Embryonic facial prominence (tissue), 1 donor: ENCODE data around the gene MYEOV.

Source experiments
- DNase-seq: peaks from one replicate; pipeline ENCODE4 v3.0.0-alpha.2; 2016; ENCODE audit errors: extremely low spot score

Gene MYEOV

DNA sequence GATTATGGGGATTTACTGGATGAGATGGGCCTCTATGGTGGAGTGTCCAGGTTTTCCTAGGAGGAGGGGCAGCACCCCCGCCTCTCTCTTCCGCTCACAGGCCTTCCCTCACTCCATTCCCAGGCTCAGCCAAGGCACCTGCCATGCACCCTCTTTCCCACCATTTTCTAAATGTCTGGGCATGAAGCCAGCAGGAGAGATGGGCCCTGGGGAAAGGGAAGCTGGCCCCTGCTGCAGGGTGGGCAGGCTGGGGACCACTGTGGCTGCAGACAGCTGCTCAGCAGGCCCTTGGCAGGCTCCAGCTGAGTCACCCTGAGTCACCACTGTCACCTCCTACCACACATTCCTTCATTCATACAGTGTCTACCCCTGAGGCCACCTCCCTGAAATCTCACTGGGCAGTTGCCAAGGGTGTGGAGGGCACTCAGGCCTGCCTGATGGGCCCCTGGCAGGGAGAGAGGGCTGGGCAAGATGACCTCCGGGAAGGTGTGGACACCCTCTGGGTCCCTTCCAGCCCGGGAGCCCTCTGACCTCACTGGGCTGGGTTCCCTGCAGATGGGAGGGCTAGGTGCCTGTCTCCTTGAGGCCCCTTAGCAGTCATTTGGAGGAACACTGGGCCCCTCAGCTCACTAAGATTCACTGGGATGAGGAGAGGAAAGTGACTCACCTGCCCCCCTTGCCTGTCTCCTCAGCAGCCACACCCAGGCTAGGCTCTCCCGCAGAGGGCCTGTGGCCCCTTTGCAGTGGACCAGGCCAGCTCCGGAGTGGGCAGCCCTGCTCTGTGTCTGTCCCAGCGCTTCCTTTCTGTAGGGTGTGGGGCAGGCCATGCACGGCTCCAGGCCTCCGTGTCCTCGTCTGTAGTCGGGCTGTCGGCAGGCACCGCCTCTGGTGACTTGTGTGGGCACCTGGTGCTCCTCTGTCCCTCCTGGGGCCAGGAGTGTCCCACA lies 7.8 kb downstream of the MYEOV start:
- DNase-seq, result no peak

DNA sequence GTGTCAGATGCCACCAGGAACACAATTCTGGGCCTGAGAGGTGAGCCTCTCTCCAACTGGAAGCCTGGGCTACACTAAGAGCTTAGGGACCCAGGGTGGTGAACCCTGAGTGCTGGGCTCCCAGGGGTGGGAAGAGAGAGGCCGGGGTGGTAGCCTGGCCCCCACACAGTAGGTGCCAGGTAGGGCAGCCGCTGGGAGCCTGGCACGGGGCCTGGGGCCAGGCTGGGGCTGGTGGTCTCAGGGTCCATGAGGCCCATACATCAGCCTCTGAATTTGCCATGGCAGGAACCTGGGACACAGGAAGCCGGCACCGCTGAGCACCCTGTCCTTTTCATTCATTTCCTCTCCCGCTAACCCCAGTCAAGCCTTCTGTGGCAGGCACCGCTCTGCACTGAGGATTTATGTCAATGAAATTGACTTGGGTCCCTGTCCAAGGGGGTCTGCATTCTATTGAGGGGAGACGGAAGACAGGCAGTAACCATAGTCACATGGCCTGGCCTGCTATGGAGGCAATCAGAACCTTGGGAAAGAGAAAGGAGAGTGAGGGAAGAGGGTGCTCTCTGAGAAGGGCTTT lies 8.6 kb downstream of the MYEOV start:
- DNase-seq, result no peak

- no peak for DNase-seq
Measured at GRCh38 chr11:69303427-69303826, 9.5 kb downstream of the MYEOV start.

- DNase-seq, result no peak
Measured at GRCh38 chr11:69304258-69304657, 10.3 kb downstream of the MYEOV start.

DNA sequence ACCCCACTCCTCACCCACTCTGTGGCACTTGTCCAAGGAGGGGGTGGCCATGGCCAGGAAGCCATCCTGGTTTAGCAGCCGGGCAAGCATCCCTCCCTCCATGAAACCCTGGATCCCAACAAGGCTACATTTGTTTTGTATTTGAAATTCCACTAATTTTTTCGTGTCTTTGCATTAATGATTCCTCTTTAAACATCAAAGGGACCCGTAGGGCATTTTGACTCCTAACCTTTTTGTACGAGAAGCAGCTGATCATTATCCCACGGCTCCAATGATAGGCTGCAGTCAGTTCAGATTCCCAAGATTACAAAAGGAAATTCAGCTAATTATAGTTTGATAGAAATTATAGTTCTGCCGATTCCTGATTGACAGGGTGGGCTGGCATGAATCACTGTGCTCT lies 10.7 kb downstream of the MYEOV start:
- DNase-seq, result no peak

DNA sequence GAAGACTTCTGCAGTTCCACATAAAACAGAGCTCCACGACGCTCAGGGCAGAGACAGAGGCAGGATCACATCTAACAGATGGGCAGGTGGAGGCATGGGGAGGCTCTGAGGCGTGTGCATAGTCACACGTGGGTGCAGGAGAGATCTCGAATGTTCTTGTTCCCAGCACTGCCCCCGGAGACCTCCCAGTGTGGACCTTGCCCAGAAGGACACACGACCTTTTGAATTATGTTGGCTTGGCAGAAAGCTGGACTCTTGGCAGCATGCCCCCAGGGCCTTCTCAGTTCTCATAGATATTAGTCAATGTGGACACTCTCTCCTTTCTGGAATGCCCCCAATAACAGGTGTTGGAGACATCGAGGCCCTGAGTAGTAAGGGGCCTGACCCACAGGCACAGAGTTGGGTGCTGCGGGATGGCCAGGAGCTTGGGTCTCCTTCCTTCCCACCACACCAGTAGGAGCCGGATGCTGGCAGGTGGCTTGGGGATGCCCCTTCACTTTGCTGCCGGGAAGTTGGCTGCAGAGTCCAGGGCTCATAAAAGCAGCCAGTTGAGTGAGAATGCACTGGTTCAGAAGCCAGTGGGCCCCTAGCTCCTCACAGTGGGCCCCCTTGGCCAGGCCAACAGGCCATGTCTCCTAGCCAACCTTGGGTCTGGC lies 12.1 kb downstream of the MYEOV start:
- no peak for DNase-seq

GRCh38 chr11:69306821-69307220 lies 12.9 kb downstream of the MYEOV start:
- no peak for DNase-seq

DNA sequence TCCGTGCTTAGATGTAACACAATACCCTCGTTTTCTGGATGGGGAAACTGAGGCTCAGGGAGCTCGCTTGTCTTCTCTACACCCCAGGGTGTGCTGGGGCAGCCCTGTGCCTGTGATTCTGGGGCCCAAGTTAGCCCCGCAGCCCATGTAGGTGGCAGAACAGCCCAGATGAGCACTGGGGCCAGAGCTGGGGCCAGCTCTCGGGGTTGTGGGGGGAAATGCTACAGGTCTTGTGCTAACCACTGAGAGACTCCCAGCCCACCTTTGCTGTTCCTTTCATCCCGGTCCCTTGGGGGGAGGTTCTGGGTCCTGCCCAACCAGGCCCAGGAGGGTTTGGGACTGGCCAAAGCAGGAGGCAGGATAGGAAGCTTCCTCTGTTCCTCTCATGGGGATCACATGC lies 13.5 kb downstream of the MYEOV start:
- DNase-seq, result no peak

DNA sequence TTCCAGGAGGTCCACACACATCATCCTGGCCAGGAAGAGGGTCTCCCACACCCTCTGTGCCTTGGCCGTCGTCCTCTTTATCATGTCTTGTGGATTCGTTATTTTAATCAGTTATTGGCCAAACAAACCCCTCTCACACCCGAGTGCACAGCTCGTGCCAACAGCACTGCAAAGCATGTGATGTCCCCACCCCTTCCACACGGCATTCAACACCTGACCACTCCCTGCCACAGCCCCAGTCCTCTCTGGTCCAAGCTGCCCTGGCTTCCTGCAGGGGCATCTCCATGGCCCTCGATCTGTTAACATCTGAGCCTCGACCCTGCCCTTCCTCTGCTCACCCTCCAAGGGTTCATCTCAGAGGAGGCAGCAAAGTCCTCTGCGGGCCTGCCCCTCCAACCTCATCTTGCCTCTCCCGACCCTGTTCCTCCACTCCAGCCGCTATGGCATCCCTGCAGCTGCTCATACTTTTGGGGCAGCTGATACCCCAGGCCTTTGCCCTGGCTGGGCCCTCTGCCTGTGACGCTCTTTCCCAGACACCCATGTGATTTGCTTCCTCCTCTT lies 14.0 kb downstream of the MYEOV start:
- DNase-seq, result no peak

- DNase-seq, result no peak
Measured at GRCh38 chr11:69308491-69308911, 14.5 kb downstream of the MYEOV start.

DNA sequence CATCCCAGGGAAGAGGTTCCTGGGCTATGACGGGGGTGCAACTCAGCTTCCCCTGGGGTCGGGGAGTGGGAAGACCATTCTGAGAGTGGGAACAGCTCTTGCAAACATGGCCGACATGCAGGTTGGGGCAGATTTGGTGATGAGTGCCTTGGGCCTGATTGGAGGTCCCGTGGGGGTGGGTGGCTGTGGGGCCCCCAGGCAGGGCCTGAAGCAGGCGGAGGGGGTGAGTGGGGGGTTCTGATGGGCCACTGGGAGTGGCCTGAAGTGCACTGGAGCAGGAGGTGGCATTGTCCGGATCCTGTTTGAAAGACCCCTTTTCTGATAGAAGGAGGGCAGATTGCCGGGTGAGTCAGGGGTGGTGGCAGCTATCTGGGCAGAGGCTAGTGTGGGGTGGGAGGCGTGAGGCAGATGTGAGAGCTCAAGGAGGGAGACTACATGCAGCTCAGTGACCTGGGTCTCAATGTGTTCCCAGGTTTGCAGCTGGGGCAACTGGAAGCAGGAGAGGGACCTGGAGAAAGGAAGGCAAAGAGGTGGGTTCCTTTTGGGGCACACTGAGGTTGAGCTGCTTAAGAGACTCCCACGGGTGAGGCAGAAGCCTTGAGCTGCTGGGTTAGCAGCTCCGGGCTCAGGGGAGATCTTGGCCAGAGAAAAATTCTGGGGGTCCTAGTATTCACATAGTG lies 15.1 kb downstream of the MYEOV start:
- no peak for DNase-seq

DNA sequence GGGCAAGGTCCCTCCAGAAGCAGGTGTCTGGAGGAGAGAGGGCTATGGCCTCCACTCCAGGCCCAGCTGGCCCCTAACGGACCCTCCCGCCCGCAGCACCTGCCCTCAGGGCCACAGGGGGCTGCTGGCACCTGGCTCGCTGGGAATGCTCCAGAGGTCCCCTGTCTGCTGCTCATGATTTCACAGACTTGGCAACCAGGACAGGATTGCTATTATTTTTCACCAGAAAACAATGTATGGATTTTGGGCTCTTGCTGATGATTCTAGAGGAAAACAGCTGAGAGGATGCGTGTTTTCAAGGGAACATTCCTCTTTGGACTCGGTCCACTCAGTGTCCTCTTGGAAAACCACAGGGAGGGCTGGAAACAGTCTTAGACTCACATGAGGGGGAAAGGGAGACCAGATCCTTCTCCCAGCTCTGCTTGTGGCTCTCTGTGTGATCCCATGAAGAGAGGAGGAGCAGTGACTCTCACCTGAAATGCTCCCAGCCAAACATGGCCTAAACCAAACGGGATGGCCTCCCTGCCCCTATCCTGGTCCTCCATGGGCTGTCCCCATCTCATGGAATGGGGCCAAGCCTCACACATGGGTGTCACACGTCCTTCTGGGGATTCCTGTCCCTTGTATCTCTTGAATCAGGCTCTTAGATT lies 15.8 kb downstream of the MYEOV start:
- DNase-seq, result no peak

- DNase-seq, result no peak
Measured at GRCh38 chr11:69310351-69310750, 16.4 kb downstream of the MYEOV start.

DNA sequence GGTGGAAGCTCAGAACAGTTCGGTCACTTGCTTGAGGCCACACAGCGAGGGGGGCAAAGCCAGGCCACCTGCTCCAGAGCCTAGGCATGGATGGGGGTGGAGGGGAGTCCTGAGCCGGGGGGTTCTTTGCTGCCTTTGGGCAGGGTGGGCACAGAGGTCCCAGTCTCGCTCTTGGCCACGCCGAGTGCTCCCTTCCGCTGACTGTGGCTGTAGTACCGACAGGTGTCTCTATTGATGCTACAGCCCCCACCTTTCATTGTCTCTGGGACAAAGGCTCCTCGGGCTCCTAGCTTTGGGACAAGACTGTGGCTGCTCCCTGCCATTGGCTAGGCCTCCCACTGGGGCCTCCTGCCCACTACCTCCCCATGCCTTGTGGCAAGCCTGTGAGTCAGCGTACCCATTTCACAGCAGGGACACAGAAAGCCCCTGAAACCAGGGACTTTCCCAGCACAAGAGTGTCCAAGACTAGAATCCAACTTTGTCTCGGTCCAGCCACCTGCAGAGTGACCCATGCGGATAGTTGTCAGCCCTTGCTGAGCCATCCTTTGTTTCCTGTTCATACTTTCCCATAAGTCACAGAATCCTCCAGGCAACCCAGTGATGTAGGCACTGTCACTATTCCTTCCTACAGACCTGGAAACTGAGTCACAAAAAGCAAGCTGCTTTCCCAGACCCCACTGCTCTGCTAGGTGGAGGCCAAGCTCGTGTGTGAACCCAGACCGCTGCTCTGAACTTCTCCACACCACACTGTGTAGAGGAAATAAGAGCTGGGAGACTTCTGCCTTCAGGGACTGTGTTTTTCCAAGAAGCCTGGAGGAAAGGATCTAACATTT lies 17.2 kb downstream of the MYEOV start:
- DNase-seq, result no peak

- DNase-seq, result peak; percentile 31
Measured at GRCh38 chr11:69311767-69312385, 17.9 kb downstream of the MYEOV start.

- DNase-seq, result no peak
Measured at GRCh38 chr11:69312453-69313404, 18.8 kb downstream of the MYEOV start.

- no peak for DNase-seq
Measured at GRCh38 chr11:69313992-69314391, 20.0 kb downstream of the MYEOV start.

DNA sequence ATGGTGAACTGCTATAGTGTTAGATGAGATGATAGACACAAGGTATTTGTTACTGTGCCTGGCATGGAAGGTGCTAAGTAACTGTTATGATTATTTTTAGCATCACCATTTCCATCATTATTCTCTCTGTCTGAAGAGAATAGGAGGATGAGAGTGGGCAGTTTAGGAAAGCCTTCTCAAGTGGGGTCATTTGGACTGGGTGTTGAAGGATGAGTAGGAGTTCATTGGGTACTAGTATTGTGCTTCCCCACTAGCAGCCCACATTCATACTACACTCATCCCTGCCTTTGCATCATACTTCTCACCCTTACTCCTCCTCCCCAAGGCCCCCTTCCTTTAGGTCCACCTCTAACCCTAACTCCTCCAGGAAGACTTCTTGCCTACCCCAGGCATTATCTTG lies 20.6 kb downstream of the MYEOV start:
- no peak for DNase-seq

DNA sequence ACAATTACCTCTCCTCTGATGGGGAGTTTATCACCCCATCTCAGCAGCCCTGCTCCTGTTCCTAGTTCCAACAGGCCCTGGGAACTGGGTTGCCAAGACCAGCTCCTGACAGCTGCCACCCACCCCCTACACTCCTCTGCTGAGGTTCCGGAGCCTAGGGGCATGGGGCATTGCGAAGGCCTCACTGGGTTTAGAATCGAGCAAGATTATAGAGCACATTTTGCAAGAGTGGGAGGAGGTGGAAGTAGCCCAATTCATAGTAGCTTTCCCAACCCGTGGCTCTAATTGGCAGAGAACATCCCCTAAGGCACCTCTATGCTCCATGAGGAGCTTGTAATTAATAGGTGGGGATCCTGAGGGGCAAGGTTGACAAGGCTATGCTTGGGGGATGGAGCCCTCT lies 23.0 kb downstream of the MYEOV start:
- DNase-seq, result no peak
